K562 (cell line): ENCODE measurements around the gene DHDH. TPM values are rescaled to one million over a fixed set of nuclear protein-coding genes. Genes with fewer than 3 reads are reported as not detected.

ENCODE experiments used
- ATF1 ChIP-seq, 2 experiments: fragments of 450-650 bp in 1 of 2; IDR thresholded peaks; 2 replicates each; pipeline ENCODE4 v1.6.1; 2016; ENCODE audit warnings: missing compliant biosample characterization in 1 of 2, missing genetic modification characterization in 1 of 2
- CREM ChIP-seq: IDR thresholded peaks from 2 replicates; pipeline ENCODE4 v1.6.1; 2014; ENCODE audit warnings: antibody characterized with exemption, low read depth
- FOXK2 ChIP-seq, 2 experiments: fragments of 450-650 bp; IDR thresholded peaks in 1 of 2; conservative IDR thresholded peaks in 1 of 2; 2 replicates each; pipeline ENCODE4 v1.6.1; 2016; ENCODE audit warnings: low read depth in 2 of 2, mild to moderate bottlenecking in 1 of 2
- GTF2B ChIP-seq: IDR thresholded peaks from 2 replicates; pipeline ENCODE4 v1.6.1; 2011; ENCODE audit not compliant: insufficient read length; ENCODE audit errors: extremely low read depth
- HBP1 ChIP-seq: fragments of 450-650 bp; formaldehyde crosslinking; IDR thresholded peaks from 2 replicates; pipeline ENCODE4 v1.4.0; 2022; ENCODE audit warnings: missing genetic modification characterization
- HIVEP1 ChIP-seq: fragments of 250-450 bp; sonication (Bioruptor Pico); IDR thresholded peaks from 2 replicates; pipeline ENCODE4 v1.4.0; 2020; ENCODE audit warnings: mild to moderate bottlenecking
- HMGN3 ChIP-seq: IDR thresholded peaks from 2 replicates; pipeline ENCODE4 v1.6.1; 2011; ENCODE audit warnings: borderline replicate concordance, low read depth, mild to moderate bottlenecking, mixed read lengths, low read length; ENCODE audit not compliant: insufficient read length; ENCODE audit errors: extremely low read depth
- KDM5B ChIP-seq: fragments of 200-600 bp; sonication (generic); IDR thresholded peaks from 2 replicates; pipeline ENCODE4 v1.6.1; 2012; ENCODE audit warnings: low read depth, mild to moderate bottlenecking, moderate library complexity, low read length, control low read depth, inconsistent platforms; ENCODE audit not compliant: insufficient replicate concordance
- POLR2B ChIP-seq: fragments of 450-650 bp; IDR thresholded peaks from 2 replicates; pipeline ENCODE4 v1.6.1; 2018; ENCODE audit warnings: low read depth; ENCODE audit not compliant: partially characterized antibody
- RBM14 ChIP-seq: fragments of 200-400 bp; formaldehyde crosslinking; IDR thresholded peaks from 2 replicates; pipeline ENCODE4 v1.6.1; 2018; ENCODE audit warnings: low read depth, mild to moderate bottlenecking, low read length, moderate library complexity, borderline replicate concordance; ENCODE audit not compliant: insufficient read depth
- RERE ChIP-seq: sonication (generic); formaldehyde crosslinking; IDR thresholded peaks from 2 replicates; pipeline ENCODE4 v1.8.0; 2023; ENCODE audit warnings: missing genetic modification reagents, mild to moderate bottlenecking, borderline replicate concordance
- ZNF143 ChIP-seq: sonication (generic); formaldehyde crosslinking; IDR thresholded peaks from 2 replicates; pipeline ENCODE4 v1.9.0; 2022; ENCODE audit warnings: mild to moderate bottlenecking, missing genetic modification reagents
- polyA plus RNA-seq, 8 experiments: library from polyadenylated mRNA; depleted of rRNA in 4 of 8; stranded (reverse) in 5 of 8; unstranded in 3 of 8; fragments of >200 nt; fragmentation: Nextera tagmentation in 2 of 8; fragmentation: Illumina TruSeq in 1 of 8; extraction: Ambion mirVana in 2 of 8; extraction: Trizol in 1 of 8; gene quantifications; 2 replicates each; pipeline versions ENCODE4 v1.2.1 to v1.2.3, GENCODE V29; 2011 to 2014; ENCODE audit warnings: inconsistent platforms in 1 of 8, missing spikeins in 1 of 8
- total RNA-seq, 7 experiments: library from RNA; depleted of rRNA in 6 of 7; stranded (reverse); fragments of >200 nt in 6 of 7; fragmentation: Illumina TruSeq in 2 of 7; extraction: Trizol in 2 of 7; gene quantifications; 2 replicates each; pipeline versions ENCODE4 v1.2.1 to v1.2.3, GENCODE V29; 2011 to 2021; ENCODE audit warnings: low replicate concordance in 1 of 7
- TF ChIP-seq, protein P1 (sequence below): IDR thresholded peaks from 3 replicates; pipeline ENCODE4 v1.6.1; 2011; ENCODE audit warnings: borderline replicate concordance, mild to moderate bottlenecking, moderate library complexity; ENCODE audit not compliant: insufficient read length; ENCODE audit errors: extremely low read depth

The DHDH gene
- total and polyA plus RNA-seq, 9 of the 15 experiments (the other 6 are each of a cell fraction or from before 2014, with no cell fraction given): 0.37 to 1.9 (median 0.87) TPM

DNA sequence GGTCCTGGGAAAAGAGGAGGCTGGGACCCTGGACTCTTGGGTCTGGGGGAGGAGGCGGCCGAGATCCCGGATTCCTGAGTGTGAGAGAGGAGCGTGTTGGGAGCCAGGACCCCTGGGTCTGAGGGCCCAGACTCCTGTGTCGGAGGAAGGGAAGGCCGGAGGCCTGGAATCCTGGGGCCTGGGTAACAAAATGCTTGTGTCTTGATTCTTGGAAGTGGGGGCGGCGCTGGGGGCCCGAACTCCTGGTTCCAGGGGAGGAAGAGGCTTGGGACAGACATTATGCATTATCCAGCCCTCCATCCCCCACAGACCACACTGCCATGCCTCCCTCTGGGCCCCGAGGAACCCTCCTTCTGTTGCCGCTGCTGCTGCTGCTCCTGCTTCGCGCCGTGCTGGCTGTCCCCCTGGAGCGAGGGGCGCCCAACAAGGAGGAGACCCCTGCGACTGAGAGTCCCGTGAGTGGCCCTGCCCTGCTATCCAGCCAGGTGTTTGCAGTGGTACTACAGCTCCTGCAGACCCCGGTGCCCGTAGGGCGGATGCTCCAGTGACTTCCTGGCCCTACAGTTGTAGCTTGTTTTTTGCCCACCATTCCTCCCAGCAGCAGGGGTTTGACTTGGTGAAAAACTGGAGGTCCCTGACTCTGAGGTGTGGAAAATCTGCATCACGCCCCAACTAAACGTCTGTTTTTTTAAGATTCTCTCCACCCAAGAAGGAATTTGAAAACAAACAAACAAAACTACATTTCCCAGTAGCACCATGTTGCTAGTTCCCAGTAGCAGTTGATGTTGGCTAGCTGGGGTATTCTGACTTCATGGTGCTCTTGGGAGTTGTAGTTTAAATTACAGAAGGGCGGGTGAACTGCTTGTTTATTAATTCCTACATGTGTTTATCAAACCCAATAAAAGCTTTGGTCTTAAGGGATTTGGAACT is 32.8 kb upstream of the DHDH start (continued):
- TF ChIP-seq, protein P1, sequence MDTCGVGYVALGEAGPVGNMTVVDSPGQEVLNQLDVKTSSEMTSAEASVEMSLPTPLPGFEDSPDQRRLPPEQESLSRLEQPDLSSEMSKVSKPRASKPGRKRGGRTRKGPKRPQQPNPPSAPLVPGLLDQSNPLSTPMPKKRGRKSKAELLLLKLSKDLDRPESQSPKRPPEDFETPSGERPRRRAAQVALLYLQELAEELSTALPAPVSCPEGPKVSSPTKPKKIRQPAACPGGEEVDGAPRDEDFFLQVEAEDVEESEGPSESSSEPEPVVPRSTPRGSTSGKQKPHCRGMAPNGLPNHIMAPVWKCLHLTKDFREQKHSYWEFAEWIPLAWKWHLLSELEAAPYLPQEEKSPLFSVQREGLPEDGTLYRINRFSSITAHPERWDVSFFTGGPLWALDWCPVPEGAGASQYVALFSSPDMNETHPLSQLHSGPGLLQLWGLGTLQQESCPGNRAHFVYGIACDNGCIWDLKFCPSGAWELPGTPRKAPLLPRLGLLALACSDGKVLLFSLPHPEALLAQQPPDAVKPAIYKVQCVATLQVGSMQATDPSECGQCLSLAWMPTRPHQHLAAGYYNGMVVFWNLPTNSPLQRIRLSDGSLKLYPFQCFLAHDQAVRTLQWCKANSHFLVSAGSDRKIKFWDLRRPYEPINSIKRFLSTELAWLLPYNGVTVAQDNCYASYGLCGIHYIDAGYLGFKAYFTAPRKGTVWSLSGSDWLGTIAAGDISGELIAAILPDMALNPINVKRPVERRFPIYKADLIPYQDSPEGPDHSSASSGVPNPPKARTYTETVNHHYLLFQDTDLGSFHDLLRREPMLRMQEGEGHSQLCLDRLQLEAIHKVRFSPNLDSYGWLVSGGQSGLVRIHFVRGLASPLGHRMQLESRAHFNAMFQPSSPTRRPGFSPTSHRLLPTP: no peak
- TF ChIP-seq CREM: peak; percentile 85
- no peak for TF ChIP-seq GTF2B
- peak; percentile 18 for TF ChIP-seq KDM5B
- TF ChIP-seq RERE: 0 out of 2 replicates have a peak, but pooled peaks have one; percentile 74
- no peak for TF ChIP-seq RBM14
- TF ChIP-seq FOXK2 (conservative IDR thresholded peaks at IDR 0.05 in 1 of 2, IDR thresholded peaks at IDR 0.05 in 1 of 2; ENCODE audit: low read depth in 2 of 2): peak; percentile 65 to 78; a peak in 2 of 4 replicates
- peak; percentile 81 for TF ChIP-seq HMGN3
- no peak for TF ChIP-seq ATF1 (CRISPR knock-in tag; IDR thresholded peaks at IDR 0.05)
- TF ChIP-seq ATF1 (tag; IDR thresholded peaks at IDR 0.05): peak; percentile 11; the same call in 1 of the 2 replicates
- TF ChIP-seq HIVEP1 (CRISPR knock-in tag): 0 out of 2 replicates have a peak, but pooled peaks have one; percentile 11
- TF ChIP-seq ZNF143 (CRISPR knock-in tag): peak; percentile 84
- peak; percentile 42 for TF ChIP-seq POLR2B
- 0 out of 2 replicates have a peak, but pooled peaks have one; percentile 30 for TF ChIP-seq HBP1 (CRISPR knock-in tag)
